Measurements from ENCODE around the gene BEST2.

Gene BEST2

GRCh38 chr19:12802267-12803106 lies 50.9 kb downstream of the BEST2 start:
- DNase-seq, result no peak

GRCh38 chr19:12804051-12804450 lies 52.5 kb downstream of the BEST2 start:
- DNase-seq, result no peak

- peak; percentile 71 to 83 (median 78) for DNase-seq
Observed at GRCh38 chr19:12806242-12807081, 54.9 kb downstream of the BEST2 start, which contains the start of gene RNASEH2A. Gene RNASEH2A (plus strand): TSS chr19:12806584. CDS start chr19:12806674, 90 bp downstream.

All from activated CD4-positive, CD25-positive, alpha-beta regulatory T cell (primary cell).